Coronary artery (tissue), 2 donors: ENCODE data around the gene PPP6R3.
A peak's percentile ranks its signal among the peaks of the same experiment; 100 is the strongest.

Source experiments
- DNase-seq: peaks from one replicate; pipeline ENCODE4 v3.0.0-alpha.2; 2017; ENCODE audit warnings: low spot score
- H3K27ac ChIP-seq, 2 donors: fragments of 200-600 bp; sonication (generic); one replicate each; pipeline ENCODE4 v1.5.1; 2016 to 2019
- H3K4me3 ChIP-seq: fragments of 200-600 bp; sonication (generic); 2 replicates; pipeline ENCODE4 v1.5.1; 2016; ENCODE audit warnings: mild to moderate bottlenecking, moderate library complexity
- TF ChIP-seq, protein P1 (sequence below): fragments of 200-600 bp; sonication (generic); IDR thresholded peaks from one replicate; pipeline ENCODE4 v1.5.1; 2019; ENCODE audit warnings: antibody characterized with exemption

PPP6R3 gene

DNA sequence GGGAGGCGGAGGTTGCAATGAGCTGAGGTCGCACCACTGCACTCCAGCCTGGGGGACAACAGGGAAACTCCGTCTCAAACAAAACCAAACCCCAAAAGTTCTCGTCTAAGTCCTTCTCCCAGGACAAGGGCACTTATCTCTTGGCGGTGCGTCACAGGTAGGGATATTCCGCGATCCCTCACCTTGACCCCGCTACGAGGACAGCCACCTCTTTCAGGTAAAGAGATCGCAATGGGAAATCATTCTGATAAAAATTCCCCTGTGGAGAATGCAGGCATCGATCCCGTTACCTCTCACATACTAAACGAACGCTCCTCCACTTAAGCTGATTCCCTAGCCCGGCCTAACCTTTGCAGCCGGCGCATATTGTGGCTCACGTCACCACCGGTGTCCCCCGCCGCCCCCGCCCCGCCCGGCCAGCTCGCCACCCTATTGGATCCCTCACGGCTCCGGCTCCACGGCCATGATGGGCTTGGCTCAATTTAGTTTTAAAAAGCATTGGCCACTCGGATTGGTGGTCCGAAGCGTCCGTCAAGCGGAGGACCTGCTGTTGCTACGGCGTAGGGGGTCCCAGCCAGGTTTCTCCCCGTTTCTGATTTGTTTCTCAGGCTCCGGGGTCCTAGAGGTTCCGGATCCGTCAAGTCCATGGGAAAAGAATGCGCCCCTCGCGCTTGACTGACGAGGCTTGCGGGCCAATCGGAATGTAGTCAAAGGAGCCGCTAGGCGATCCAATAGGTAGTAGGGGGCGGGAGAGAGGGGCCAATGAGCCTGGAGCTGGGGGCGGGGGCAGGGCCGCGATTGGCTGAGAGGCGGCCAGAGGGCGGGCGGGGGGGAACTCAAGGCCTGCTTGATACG, 439 bp upstream of the PPP6R3 start:
- H3K27ac ChIP-seq, result peak overlapping the region; percentile 93 to 99
- TF ChIP-seq, protein P1, sequence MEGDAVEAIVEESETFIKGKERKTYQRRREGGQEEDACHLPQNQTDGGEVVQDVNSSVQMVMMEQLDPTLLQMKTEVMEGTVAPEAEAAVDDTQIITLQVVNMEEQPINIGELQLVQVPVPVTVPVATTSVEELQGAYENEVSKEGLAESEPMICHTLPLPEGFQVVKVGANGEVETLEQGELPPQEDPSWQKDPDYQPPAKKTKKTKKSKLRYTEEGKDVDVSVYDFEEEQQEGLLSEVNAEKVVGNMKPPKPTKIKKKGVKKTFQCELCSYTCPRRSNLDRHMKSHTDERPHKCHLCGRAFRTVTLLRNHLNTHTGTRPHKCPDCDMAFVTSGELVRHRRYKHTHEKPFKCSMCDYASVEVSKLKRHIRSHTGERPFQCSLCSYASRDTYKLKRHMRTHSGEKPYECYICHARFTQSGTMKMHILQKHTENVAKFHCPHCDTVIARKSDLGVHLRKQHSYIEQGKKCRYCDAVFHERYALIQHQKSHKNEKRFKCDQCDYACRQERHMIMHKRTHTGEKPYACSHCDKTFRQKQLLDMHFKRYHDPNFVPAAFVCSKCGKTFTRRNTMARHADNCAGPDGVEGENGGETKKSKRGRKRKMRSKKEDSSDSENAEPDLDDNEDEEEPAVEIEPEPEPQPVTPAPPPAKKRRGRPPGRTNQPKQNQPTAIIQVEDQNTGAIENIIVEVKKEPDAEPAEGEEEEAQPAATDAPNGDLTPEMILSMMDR, result no peak
- DNase-seq, result peak; percentile 99
- peak overlapping the region; percentile 96 for H3K4me3 ChIP-seq

DNA sequence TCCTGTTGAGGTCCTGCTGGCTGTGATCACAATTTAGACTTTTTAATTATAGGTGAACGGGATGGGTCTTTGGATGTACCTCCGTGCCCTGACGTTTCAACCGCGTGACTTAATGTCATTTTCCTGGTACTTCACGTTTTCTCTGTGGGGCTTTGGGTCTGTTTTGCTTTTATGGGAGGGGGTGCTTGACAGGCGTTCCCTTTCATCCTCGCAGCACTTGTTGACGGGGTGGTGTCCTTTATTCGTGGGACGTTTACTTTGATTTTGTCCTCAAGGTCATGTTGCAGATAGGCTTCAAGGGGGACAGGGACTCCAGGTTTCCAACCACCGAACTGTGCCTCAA, 994 bp downstream of the PPP6R3 start:
- no peak for DNase-seq
- TF ChIP-seq, protein P1, result no peak
- peak overlapping the region in 1 of 2 donors; percentile 93 for H3K27ac ChIP-seq
- peak overlapping the region; percentile 96 for H3K4me3 ChIP-seq

DNA sequence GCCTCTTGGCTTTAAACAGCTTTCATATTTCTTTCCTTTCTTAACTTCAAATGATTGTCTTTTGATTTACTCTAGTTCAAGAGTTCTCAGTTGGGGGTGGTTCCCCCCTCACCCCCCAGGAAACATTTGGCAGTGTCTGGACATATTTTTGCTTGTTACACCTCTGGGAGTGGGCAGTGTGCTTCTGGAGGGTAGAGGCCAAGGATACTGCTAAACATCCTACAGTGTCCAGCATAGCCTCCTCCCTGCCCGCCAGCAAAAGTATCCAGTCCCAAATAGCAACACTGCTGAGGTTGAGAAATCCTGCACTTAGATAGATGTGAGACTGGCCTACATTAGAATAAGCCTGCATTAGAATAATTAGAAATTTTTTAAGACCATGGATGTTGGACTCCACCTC, 3.2 kb downstream of the PPP6R3 start:
- no peak for DNase-seq
- TF ChIP-seq, protein P1, result no peak
- Histone ChIP-seq H3K27ac (no peak overlapping the region), H3K4me3 (no peak overlapping the region)

DNA sequence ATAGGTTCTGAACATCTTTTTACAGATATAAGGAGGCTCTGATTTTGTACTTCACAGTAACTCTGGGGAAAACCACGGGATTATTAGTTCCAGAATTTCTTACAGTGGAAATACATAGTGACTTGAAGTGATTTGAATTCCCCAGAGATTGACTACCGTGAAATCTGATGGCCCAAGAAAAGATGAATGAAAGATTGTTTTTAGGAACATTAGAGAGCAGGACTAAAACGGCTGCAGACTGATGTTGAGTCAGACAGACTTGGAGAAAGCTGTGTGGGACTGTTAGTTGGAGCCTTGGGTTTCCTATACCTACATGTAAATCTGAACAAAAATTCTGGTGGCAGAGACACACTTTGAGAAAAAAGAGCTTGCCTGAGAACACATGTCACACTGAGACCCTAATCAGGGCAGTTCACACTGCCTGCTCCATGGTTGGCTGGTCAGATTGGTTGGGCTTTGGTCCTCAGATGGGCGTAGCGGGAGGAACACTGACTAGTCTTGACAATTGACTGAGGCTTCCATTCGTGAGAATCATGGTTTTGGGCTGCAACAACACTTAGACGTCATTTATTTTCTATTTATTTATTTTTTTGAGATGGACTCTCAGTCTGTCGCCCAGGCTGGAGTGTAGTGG, 6.8 kb downstream of the PPP6R3 start:
- DNase-seq, result no peak
- H3K27ac ChIP-seq, result no peak overlapping the region

DNA sequence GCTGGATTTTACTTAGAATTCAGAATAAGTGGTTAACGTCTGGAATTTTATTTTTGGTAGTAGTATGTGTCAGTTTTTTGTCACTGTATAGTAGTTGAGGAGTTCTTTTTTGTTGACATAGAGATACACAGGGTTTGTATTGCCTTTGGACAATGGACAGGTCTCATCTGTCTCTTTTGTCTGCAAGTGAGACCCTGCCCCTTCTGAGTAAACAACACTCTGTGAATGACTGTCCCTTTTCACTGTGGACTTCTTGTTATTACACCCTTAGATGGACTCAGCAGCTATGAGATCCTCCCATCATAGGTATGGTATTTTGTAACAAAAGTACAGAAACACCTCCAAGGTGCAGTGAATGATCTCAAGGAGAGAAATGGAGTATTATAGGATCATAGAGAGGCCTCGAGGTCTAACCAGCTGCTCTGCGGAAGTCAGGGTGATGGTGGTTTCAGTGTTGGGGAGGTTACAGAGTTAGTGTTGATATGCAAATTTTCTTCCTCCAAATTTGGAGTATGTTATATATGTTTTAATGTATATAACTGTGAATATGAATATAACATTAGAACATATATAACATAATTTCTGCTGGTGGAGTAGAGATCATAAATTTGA, 7.8 kb downstream of the PPP6R3 start:
- H3K4me3 ChIP-seq, result no peak overlapping the region
- H3K27ac ChIP-seq, result no peak overlapping the region
- no peak for DNase-seq
- TF ChIP-seq, protein P1, result no peak

More for the DNA sequence above, 6.8 kb downstream of the PPP6R3 start:
- no peak overlapping the region for H3K4me3 ChIP-seq
- TF ChIP-seq, protein P1, result no peak

DNA sequence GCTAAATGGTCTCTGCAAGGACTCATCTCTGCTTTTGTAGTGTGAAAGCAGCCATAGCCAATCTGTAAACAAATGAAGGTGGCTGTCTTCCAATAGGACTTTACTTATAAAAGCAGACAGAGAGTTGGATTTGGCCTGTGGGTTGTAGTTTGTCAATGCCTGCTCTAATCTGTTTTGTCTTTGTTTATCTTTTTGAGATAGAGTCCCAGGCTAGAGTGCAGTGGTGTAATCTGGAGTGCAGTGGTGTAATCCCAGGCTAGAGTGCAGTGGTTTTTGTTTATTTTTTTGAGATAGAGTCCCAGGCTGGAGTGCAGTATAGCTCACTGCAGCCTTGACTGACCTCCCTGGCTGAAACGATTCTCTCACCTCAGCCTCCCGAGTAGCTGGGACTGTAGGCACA, 8.6 kb downstream of the PPP6R3 start:
- H3K27ac ChIP-seq, result no peak overlapping the region
- no peak for DNase-seq
- H3K4me3 ChIP-seq, result no peak overlapping the region
- TF ChIP-seq, protein P1, result no peak
